ENCODE data around the gene WRAP73.

The WRAP73 gene, protein sequence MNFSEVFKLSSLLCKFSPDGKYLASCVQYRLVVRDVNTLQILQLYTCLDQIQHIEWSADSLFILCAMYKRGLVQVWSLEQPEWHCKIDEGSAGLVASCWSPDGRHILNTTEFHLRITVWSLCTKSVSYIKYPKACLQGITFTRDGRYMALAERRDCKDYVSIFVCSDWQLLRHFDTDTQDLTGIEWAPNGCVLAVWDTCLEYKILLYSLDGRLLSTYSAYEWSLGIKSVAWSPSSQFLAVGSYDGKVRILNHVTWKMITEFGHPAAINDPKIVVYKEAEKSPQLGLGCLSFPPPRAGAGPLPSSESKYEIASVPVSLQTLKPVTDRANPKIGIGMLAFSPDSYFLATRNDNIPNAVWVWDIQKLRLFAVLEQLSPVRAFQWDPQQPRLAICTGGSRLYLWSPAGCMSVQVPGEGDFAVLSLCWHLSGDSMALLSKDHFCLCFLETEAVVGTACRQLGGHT

DNA sequence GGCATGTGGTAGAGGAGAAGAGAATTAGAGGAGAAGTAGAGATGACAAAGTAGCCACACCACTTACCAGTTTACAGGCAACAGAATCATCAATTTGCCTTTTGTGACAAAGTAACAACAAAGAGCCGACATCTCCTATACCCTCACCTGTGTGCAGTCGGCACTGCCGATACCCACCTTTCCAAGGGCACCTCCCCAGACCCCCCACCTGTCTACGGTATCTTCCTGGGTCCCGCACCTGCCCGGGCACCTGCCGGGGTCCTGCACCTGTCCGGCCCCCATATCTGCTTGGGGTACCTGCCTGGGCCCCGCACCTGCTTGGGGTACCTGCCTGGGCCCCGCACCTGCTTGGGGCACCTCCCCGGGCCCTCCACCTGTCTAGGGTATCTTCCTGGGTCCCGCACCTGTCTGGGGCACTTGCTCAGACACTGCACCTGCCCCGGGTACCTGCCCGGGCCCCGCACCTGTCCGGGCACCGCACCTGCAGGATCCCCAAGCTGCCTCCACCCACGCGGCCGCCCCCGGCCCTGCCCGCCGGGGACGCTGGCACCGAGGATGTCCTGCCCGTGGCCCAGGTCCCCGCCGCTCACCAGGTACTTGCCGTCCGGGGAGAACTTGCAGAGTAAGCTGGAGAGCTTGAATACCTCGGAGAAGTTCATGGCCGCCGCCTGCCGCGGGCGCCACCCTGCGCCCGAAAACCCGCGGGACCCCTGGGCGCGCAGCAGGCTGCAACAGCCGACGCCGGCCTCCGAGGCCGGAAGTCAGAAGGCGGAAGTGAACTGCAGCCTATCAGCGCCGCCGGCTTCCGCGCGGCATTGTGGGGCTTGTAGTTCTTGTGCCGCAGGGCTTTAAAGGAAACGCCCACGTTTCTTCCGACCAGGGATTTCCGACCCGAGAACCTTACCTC lies at the start of gene WRAP73:
Gene WRAP73, minus strand, starts transcription at position 762 of the 906 bp plus-strand sequence. Its CDS starts 104 bp downstream, at position 658.
- DNase-seq (ENCODE audit: low read depth in 2 of 2): peak; percentile 88 to 90

DNA sequence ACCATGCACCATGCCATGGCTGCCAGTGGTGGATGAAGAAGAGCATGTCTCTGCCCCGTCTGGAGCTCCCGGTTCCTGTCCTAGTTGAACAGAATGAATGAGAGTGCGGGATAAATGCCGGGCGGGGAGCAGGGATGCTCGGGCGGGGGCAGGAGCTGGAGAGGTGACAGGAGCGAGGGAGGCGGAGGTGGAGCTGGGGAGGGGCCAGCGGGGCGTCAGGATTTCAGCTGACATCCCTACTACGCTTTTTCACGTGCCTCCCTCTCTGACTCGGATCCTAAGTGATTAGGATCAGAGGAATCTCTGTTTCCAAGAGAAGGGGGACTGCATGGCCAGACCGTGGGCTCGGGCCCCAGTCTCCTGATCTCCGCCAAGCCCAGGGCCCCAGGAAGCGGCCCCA lies 49.7 kb upstream of the WRAP73 start:
- no peak for DNase-seq (ENCODE audit: low read depth in 2 of 2)

DNA sequence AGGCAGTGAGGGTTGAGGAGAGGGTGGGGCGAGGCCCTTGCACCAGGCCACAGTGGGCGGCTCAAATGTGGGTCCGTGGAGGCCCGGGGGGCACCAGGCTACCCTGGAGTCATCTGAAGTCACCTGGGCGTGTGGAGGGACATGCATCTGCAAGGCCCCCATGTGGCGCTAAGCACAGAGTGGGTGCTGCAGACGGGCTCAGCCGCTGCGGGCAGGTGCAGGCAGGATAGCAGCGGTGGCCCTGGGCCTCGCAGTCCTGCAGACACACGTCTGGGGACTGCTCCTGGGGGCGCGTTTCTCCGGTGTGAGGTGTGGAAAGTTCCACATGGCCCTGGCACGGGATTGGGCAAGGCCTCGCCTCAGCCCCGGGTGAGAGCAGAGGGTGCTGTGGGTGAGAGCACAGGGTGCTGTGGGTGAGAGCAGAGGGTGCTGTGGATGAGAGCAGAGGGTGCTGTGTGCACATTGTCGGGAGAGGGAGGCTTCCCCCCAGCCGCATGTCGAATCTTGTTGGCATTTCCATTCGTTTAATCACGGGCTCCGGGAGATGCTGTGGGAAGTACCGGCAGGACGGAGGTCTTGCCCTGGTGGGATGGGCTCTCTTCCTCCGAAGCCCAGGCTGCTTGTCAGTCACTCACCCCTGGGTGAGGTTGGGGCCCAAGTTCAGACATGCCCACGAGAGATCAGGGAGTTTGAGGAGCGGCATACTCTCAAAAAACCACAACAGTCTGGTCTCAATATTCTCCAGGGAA lies 48.9 kb upstream of the WRAP73 start:
- DNase-seq (ENCODE audit: low read depth in 2 of 2): no peak

GRCh38 chr1:3697810-3698209 lies 47.9 kb upstream of the WRAP73 start:
- DNase-seq (ENCODE audit: low read depth in 2 of 2): no peak

DNA sequence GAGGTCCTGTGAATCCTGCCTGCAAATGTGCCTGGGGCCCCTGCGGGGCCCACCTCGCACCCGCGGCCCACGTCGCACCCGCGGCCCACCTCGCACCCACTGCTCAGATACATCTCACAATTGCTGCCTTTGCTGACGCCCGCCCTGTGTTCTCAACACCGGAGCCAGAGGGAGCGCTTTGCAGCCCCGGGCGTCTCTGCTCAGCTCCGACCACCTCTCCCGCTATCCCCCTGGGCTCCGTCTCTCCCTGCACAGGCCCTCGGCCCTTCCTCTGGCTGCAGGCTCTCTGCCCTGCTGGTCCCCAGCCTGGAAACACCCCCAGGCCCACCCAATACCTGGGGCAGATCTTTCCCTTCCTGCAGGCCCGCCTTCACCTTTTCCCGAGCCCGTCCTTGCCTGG lies 47.2 kb upstream of the WRAP73 start:
- no peak for DNase-seq (ENCODE audit: low read depth in 2 of 2)

DNA sequence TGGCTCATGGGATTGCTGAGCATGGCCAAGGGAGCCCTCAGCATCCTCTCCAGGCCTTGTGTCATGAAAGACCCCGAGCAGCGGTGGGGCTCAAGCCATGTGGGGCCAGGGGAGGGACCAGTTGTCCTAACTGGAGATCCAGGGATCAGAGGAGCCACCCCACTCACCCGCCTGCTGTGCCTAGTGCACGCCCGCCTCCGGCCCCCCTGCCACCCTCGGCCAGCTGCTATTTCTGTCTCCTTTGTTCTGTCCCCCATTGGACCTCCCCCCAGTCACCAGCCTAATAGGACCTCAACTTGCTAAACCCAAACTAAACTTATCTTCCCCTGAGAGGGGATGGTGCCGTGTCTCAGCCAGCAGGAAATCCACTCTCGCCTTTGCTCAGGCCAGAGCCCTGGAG lies 46.8 kb upstream of the WRAP73 start:
- no peak for DNase-seq (ENCODE audit: low read depth in 2 of 2)

DNA sequence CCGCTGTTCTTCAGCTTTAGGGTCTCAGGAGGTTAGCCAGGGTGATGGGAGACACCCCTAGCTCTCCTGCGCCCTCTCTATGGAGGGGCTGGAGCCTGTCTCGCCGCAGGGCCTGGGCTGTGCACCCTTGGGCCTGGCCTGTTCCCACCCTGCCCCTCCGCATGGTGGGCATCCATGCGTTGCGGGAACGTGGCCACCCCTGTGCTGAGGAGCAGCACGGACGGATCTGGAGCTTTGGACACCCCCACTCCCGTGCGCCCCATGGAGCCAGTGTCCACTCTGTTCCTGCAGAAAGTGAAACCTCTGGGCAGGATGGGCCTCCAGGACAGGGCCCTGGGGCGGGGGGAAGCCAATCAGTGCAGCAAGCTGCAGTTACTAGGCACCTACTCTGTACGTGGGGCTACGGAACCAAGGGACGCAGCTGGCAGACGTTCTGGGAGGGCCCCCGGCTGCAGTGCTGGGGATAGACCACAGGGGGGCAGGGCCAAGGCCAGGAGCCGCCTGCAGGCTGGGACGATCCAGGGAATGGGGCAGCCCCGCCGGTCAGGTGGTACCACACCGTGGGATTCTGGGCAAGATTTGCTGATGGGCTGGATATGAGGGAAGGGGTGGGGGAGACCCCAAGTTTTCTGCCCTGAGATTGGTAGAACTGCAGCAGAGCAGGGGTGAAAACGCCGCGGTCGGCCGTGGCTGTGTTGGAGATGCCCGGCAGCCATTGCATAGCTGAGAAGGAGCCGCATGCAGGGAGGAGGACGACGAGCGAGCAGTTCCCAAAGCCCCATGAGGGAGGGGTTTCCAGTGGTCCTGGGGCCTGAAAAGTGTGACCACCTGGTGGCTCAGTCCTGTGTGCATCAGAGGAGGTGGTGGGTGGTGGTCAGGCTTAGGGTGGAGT lies 45.7 kb upstream of the WRAP73 start:
- DNase-seq (ENCODE audit: low read depth in 2 of 2): peak in 1 of 2 donors; percentile 6

DNA sequence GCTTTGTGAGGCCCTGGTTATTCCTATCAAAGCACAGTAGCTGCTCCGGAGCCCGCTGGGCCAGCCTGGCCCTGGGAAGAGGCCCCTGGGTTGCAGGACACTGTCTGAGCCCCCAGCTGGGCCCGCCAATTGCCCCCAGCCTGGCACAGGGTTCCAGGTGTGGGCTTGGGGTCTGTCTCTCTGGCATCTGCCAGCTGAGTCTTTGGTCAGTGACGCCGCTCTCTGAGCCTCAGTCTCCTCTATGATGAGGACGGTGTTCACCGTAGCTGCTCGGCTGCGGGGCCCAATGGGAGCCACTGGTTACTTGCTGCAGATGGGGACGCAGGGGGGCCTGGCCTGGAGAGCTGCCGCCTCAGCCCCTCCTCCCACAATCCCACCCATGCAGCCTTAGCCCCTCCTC lies 43.4 kb upstream of the WRAP73 start:
- DNase-seq (ENCODE audit: low read depth in 2 of 2): no peak

DNA sequence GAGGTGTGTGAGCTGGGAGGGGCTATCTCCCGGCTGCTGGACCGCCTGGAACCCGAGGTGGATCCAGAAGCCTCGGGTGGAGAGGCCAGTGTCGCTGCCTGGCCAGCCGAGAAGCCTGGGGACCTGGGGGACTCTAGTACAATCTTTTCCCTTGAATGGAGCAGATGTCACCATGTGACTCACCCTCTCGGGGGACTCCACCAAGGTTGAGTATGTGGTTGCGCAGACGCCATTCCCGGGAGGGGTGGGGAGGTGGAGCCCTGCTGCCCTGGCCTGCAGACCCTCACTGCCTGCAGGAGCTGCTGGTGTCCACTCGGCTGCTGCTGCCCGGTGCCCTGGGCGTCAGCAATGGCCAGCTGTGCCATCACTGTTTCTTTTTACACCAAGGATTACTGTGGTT lies 42.7 kb upstream of the WRAP73 start:
- DNase-seq (ENCODE audit: low read depth in 2 of 2): no peak

DNA sequence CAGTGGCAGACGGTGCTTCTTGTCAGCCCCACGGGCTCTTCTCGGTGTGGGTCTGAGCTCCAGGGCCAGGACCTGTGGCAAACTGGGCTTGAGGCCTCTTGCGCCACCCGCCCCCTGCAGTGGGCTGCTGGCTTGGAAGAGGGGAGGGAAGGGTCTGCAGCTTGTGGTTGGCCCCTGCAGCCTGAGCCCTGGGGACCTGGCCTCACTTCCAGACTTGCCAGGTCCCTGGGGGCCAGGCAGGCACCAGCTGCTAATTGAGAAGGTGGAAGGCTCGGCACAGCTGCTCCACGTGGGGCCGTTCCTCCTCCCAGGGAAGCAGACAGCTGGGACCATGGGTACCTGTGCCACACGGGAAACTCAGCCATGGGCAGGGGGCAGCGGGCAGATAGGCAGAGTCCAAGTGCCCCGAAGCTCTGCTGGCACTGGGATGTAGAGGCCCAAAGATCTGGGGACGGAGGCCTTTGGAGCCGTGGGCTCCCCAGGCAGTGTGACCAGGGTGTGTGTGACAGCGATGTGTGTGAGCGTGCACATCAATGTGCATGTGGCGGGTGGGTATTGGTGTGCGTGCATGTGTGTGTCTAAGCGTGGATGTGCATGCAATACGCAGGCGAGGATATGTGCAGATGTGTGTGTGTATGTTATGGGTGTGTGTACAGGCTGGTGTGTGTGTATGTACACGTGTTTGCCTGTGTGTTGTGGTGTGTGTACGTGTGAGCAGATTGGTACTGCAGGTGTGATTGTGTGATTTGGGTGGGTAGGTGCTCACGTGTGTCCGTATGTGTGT lies 41.7 kb upstream of the WRAP73 start:
- DNase-seq (ENCODE audit: low read depth in 2 of 2): no peak

- no peak for DNase-seq (ENCODE audit: low read depth in 2 of 2)
Observed at GRCh38 chr1:3690282-3691065, 40.6 kb upstream of the WRAP73 start.

- no peak for DNase-seq (ENCODE audit: low read depth in 2 of 2)
Observed at GRCh38 chr1:3689138-3689750, 39.3 kb upstream of the WRAP73 start.

DNA sequence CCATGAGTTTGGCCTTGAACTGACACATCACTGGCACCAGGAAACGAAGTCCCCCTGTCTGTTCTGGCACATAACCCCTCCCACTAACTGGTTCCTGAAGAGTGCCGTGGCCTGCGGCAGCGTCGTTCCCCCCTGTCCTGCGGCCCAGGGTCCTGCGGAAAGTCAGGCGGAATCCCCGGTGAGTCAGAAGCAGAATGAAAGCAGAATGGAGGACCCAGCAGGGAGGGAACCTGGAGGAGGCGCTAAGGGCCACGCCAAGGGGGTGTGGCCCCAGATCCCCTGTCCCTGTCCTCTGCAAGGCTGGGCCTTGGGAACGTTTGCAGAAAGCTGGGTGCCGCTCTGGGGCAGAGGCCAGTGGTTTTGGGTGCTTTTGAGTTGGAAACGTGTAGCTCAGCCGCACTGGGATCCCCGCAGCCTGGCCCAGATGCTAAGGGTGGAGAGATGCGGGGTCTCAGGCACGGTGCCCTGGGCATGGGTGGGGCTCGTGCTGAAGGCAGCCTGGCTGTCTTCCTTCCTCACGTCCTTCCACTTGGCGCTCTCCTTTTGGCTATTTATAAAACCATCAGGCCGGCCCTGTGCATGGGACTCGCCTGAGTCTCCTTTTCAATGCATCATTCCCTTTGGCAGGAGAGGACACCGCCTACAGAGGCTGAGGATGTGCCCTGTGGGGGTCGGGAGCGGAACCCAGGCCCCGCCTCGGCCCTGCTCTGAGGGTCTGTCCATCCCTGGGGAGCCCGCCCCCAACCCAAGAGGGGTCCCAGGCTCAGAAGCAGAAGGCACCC lies 38.6 kb upstream of the WRAP73 start:
- no peak for DNase-seq (ENCODE audit: low read depth in 2 of 2)

GRCh38 chr1:3687504-3687903 lies 37.6 kb upstream of the WRAP73 start:
- DNase-seq (ENCODE audit: low read depth in 2 of 2): no peak

- no peak for DNase-seq (ENCODE audit: low read depth in 2 of 2)
Observed at GRCh38 chr1:3685906-3686305, 36.0 kb upstream of the WRAP73 start.

GRCh38 chr1:3685222-3685621 lies 35.3 kb upstream of the WRAP73 start:
- DNase-seq (ENCODE audit: low read depth in 2 of 2): no peak

DNA sequence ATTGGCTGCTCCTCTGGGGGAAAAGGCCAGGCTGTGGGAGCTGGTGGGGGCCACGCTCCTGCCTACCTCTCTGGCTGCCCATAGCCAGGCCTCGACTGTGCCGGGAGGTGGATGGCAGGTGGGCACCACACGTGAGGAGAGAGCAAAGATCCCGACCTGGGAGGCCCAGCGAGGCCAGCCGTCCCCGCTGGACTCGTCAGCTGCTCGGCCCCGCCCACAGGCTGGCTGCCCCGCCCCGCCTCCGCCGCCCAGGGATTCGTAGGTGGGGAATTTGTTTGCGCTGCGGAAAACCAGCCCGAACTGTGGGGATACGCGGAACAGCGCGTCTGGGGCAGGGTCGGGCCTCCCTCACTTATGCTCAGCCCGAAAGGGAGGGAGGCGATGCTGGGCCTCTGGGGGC lies 34.1 kb upstream of the WRAP73 start:
- DNase-seq (ENCODE audit: low read depth in 2 of 2): no peak

GRCh38 chr1:3683197-3683596 lies 33.3 kb upstream of the WRAP73 start:
- DNase-seq (ENCODE audit: low read depth in 2 of 2): no peak
